NCI-H510A (cell line): Measurements from ENCODE around the gene ARL4D.
"Not testable (repeated sequence)": the region's sequence is repeated elsewhere in the genome, so short reads cannot be mapped to it uniquely, and the experiment has no call there.

Experiments used
- DNase-seq: peaks from one replicate; lab custom pipeline; 2025; lab: John Stamatoyannopoulos, UW

The ARL4D gene, protein sequence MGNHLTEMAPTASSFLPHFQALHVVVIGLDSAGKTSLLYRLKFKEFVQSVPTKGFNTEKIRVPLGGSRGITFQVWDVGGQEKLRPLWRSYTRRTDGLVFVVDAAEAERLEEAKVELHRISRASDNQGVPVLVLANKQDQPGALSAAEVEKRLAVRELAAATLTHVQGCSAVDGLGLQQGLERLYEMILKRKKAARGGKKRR

DNA sequence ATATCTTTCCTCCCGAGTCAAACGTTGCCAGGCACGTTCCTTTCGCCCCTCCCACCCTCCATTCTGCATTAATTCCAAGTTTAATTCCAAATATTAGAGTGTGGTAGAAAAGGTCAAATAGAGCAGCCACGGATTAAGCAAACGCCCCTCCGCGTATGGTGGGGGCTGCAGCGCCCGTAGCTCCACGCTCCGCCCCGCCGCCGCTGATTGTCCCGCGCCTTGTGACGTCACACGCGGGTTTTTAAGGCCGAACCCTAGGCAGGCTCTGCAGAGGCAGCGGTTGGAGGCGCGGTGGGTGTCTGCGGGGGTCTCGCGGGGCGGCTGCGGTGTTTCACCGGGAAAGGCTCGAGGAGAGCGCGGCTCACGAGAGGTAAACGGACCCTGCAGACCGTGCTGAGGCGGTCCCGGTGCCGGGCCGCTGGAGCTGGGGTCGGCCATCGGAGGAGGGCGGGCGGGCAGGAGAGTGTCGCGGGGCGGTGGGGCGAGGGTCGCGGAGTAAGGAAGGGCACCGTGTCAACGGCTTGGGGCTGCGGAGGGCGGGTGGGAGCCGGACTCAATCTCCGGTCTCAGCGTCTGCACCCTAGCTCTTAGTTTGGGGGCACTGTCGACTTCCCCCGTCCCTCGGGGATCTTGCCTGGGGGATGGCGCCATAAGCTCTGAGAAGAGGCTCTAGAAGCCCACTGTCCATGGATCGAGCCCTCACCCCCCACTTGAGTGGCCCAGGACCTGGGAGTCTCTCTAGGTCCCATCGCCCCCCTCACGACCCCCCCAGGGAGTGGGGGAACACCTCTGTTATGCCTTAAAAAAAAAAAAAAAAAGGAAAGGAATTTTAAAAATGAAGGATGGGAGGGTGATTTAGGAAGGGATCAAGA lies at the start of gene ARL4D:
ARL4D (plus strand) TSS at position 270 of the 872 bp plus-strand sequence. CDS start 740 bp downstream, outside the sequence.
- DNase-seq = no peak

DNA sequence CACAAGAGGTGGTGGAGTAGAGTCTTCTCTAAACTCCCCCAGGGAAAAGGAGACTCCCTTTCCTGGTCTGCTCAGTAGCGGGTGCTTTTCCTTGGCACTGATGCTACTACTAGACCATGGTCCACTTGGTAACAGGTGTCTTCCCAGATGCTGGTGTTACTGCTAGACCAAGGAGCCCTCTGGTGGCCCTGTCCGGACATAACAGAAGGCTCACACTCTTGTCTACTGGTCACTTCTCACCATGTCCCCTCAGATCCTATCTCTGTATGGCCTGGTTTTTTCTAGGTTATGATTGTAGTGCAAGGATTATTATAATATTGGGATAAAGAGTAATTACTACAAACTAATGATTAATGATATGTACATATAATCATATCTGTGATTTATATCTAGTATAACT lies 49.7 kb upstream of the ARL4D start:
- DNase-seq = no peak

DNA sequence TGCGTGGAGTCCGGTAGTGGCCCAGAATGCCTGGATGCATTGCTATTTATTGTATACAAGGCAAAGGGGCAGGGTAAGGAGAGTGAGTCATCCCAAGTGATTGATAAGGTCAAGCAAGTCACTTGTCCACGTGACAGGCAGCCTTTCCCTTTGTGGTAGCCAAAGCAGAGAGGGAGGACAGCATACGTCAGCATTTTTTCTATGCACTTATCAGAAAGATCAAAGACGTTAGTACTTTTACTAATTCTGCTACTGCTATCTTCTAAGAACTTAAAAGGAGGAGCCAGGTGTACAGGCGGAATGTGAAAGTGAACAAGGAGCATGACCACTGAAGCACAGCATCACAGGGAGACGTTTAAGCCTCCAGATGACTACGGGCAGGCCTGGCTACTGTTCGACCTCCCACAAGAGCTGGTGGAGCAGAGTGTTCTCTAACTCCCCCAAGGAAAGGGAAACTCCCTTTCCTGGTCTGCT lies 47.9 kb upstream of the ARL4D start:
- no peak for DNase-seq

DNA sequence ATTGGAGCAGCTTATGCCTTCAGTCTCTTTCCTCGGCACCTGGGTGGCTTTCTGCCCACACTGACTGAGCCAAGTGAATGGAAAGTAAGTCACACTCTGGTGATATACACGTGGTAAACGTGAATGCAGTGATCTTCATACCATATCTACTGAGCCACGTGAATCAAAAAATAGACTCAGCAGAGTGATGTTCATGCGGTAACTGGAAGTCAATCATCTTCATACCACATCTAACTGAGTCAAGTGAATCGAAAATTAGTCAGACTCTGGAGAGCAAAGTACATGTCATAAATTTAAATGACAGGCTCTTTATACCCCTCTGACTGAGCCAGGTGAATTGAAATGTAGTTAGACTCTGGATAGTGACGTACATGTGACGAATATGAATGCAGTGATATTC lies 47.1 kb upstream of the ARL4D start:
- no peak for DNase-seq

DNA sequence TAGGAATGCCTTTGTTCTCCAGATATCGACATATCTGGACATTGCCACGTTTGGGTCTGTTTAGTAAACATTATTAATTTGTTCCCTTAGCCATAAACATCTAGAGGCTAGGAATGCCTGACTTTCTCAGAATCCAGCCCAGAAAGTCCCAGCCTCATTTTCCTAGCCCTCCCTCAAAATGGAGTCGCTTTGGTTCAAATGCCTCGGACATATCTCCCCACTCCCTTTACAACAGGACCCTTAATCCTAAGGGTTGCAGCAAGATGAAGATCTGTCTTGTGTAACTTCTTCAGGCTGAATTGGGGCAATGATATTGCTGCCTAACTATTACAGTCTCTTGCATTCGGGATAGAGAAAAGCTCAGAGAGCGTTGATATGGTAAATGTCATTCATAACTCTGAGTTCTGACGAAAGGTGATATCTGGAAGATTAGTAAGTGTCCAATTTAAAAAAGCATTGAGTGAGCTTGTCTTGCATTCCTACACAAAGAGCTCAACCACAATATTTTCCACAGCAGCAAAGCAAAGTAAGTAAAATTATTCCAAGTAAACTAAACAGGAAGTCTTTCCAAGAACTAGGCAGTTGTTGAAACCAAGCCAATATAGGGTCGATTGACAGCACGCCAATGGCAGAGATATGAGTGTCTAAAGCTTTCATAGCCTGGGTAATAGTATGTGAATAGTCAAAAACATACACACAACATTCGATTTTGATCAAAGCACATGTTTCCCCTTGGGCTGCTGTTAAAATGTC lies 46.0 kb upstream of the ARL4D start:
- no peak for DNase-seq

DNA sequence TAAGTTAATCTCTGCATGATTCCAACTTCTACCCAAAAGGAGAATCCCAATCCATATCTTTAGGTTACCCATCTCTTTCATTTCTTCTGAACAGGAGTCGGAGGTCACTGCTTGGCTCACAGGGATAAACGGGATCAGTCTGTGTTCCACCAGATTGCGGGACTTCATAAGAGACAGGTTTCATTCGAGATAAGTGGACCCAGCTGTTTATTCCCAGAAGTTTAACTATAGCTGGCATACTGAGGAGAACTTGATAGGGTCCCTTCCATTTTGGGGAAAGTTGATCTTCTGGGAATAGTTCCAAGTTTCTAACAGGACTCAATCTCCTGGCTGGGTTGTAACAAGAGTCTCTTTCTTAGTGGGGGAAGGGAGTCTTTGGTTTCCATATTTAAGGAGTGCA lies 45.4 kb upstream of the ARL4D start:
- DNase-seq = no peak

DNA sequence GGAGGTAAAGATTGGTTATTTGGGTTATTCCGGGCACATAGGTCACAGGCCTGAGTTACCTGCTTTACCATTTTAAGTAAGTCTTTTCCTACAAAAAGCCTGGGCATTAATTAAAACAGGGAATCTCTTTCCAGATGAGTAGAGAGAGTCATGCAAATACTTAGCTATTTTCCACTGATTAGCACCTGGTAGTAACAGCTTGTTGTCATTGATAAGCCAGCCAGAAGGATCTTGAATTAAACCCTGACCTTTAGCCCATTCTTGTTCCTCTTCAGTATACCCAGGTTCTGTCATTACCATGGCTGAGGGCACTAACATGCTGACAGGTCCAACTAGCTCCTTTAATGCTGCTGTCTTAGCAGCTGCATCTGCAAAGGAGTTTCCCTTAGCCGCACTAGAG lies 44.4 kb upstream of the ARL4D start:
- DNase-seq = no peak

DNA sequence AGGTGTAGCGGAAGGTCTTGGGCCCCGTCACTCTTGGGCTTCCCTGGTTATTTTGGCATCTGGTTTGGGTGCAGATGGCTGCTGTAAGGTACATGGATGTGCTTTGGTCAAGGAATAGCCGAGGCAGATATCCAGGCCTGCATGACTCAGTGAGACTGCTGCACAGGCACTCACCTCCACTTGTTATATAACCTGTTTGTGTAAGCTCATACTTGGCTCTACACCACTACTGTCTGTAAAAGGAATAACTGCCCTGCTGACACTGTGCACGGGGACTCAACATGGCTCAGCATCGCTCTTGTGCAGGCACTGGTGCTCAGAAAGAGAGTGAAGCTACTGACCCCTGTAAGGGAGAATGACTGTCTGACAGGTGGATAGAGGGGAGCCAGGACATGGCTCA lies 42.3 kb upstream of the ARL4D start:
- no peak for DNase-seq

DNA sequence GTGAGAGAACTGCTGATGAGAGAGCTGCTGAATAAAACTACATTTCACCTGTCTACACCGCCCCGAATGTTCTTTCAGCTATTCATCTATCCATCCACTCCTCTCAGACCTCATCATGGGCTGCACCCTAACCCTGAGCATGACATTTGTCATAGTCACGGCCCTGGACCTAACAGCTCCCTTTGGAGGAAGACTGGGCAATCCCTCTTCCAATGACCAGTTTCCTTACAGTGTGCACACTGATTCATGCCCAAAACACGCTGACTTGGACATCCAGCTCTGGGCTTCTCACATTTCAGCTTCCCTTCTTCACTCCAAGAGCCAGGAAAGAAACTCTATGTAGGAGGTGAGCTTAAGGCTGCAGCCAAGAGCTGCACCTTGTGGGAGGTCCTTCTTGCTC lies 41.8 kb upstream of the ARL4D start:
- no peak for DNase-seq

DNA sequence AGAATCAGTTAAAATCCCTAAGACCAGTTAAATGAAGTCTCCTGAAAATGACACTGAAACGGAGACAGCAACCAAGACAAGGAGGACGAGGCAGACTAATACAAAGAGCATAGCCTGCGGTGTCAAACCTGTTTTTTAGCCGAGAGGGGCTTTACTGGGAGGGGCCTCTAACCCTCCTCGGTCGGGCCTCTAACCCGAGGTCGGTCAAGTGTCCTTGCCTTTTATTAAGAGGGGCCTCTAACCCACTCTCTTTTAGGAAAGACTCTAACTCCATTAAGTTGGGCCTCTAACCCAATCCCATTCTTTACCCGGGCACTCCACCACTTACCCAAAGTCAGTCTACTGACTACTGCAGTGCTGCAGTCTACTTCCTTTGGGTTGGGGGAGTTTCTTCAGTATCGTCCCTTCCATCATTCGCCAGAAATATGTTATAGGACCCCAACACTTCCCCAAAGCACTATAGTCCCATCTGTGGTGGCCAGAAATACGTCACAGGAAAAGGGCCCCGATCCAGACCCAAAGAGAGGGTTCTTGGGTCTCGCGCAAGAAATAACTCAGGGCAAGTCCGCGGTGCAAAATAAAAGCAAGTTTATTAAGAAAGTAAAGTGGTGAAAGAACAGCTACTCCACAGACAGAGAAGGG lies 39.2 kb upstream of the ARL4D start:
- DNase-seq = no peak

DNA sequence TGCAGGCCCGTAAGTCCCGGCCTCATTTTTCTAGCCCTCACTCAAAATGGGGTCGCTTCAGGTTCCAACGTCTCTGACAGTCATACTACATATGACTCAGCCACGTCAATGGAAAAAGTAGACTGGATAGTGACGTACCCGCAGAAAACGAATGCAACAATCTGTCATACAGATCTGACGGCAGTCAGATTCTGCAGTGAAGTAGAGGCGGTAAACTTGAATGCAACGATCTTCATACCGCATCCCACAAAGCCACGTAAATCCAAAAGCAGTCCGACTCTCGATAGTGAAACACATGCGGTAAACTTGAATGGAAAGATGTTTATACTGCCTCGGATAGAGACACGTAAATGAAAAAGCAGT lies 38.4 kb upstream of the ARL4D start:
- peak; percentile 24 for DNase-seq

DNA sequence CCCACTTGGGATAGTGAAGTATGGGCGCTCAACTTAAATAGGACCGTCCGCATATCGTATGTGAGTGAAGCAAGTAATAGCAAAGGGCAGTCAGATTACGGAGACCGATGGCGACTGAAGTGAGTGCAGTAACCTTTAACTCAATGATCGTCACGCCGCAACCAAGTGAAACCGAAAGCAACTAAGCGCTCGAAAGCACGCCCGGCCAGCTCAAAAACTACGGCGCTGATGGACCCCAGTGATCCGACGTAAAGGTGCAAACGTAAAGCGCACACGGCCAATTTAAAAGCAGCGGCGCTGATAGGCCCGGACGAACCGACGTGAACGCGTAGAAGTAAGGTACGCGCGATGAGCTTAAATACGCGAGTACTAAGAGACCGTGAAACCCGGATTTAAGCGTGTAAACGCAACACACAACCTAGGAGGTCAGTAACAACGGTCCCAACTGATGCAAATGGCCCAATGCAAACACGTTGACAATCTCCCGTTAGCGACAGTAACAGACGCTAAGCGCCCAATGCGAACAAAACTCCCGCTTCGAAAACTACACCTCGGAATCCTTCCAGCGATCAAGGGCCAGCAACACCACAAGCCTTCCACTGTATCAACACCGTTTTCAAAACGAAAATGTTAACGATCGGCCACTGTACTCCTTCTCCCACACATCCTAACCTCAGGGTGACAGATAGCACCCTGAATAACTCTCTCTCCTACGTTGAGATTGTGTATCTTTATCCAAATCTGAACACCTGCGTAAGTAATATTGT lies 37.9 kb upstream of the ARL4D start:
- DNase-seq = peak; percentile 99

DNA sequence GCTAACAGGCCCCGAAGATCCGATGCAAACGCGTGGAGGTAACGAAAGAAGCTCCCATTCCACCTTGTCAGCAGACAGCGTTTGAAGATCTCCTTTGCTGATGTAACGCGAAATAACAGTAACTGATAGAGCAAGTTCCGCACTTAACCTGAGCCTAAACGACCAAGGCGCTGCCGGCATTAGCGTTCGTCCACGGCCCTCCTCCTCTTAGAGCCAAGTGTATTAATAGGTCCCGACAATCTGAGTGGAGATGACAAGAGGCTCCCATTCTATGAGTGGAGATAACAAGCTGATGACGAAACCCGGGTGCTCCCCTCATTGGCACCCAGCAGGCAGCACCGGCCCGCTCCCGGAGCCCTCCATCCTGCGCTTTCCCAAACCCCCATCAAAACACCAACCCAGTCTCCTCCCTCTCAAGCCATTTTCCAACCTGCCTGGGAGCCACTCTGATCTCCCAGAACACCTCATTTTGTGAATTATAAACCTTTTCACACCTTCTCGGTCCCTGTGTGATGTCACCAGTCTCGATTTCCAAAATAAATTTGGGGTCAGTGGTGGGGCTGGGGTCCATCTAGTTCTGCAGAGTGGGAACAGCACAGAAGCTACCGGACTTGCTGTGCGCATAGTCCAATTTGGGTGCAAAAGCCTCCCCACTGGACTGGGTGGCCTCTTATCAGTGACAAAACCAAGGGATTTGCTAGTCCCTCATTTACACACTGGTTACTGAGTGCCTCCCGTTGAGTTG lies 35.4 kb upstream of the ARL4D start:
- no peak for DNase-seq

DNA sequence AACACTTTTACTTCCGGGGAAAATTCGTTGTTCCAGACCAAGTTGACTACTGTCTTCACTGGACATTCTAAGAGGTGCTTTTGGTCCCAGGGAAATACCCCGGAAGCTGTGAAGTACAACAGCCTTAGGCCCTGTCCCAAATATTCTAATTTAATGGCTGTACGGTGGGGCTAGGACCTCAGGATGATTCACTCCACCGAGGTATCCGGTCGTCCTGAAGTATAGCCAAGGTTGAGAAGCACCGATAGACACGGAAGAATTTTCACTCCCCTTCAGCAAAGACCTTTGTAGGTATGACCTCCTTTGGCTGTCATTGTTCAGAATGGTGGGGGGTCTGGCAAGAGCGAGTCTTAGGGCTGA lies 34.9 kb upstream of the ARL4D start:
- DNase-seq = no peak

DNA sequence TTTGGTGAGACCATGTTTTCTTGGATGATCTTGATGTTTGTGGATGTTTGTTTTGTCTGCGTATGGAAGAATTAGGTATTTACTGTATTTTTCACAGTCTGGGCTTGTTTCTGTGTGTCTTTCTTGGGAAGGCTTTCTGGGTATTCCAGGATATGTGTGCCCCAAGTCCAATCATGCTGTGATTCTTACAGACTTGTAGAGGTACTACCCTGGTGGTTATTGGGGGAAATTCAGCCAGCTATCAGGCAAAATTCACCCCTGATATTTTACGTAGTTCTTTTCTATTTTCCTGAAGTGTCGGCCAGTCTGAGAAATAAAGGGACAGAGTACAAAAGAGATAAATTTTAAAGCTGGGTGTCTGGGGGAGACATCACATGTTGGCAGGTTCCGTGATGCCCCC lies 33.4 kb upstream of the ARL4D start:
- DNase-seq = no peak

DNA sequence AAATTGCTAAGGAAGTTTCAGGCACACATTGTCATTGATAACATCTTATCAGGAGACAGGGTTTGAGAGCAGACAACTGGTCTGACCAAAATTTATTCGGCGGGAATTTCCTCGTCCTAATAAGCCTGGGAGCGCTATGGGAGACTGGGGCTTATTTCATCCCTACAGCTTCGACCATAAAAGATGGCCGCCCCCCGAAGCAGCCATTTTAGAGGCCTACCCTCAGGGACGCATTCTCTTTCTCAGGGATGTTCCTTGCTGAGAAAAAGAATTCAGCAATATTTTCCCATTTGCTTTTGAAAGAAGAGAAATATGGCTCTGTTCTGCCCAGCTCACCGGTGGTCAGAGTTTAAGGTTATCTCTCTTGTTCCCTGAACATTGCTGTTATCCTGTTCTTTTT lies 32.9 kb upstream of the ARL4D start:
- DNase-seq = not testable (repeated sequence)

DNA sequence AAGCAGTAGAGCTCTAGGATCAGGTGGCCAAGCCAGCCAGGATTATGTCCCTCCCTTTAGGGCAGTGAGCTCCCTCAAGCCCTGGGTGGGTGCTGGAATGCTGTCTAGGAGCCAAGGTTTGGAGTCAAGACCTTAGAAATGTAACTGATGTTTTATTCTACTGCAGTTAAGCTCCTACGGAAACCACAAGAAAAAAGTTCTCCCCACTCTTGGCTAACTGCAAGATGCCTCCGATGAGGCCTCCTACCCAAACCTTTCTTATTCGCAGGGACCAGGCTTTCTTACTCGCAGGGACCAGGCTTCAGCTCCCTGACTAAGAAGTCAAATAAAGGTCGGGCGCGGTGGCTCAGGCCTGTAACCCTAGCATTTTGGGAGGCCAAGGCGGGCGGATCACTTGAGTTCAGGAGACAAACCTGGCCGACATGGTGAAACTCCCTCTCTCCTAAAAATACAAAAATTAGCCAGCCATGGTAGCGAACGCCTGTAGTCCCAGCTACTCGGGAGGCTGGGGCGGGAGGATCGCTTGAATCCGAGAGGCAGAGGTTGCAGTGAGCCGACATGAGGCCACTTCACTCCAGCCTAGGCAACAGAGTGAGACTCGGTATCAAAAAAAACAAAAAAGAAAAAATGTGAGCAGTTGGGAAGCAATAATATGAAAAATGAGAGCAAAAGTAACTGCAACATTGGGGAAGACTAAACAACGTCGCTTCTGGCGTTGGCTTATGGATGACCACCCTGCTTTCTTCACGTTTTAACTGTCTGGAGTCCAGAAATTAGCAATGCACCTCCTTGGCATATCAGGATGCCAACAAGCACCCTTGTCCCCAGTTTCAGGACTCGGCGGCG lies 31.7 kb upstream of the ARL4D start:
- no peak for DNase-seq

DNA sequence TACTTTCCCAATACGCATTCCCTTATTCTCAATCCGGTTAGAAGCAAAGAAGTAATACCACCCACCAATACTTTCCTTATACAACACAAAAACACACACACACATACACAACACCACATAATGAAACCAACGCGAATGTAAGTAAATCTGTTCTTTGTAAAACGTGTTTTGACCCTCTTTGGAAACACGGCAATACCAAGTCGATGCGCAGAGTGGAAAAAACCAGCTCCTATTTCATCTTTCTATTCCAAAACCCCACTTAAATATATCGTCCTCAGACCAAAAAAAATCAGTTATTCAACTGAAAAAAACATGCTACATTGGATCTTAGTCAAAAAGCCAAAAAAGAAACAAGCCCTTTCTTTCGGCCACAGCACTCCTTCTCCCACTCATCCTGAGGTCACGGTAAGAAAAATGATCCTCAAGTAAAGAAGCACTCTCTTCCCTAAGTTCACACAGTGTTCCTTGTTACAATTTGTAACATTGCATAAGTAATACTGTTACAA lies 31.0 kb upstream of the ARL4D start:
- peak; percentile 21 for DNase-seq

DNA sequence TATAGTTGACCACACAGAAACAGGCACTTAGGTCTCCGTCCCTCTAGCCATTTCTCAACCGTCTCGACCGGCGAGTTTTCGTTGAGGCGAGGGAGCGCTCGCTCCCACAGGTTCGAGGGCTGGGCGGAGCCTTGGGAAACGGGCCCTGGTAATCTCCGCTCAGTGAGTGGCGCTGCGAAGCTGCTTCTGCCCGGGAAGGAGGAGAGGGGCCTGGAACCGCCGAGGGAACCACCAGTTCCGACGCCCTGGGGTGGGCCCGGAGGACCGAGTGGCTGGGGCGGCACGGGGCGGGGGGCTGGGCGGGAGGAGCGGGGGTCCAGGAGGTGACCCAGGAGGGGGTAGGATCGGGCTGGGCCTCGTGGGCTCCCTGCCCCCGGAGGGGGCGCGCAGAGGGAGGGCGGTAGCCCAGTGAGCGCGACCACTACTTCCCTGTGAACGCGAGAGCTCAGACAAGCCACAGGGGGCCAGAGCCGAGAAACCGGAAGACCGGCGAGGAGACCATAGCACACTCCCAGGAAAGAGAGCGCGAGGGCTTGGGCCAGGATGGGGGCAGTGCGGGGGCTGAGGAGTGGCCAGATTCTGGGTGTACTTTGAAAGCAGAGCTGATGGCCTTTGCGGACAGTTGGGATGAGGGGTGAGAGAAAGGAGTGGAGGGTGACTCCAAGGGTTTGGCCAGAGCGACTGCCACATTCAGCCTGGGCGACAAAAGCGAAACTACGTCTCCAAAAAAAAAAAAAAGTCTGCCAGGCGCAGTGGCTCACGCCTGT lies 29.9 kb upstream of the ARL4D start:
- peak; percentile 44 for DNase-seq
